Trophoblast cell (in vitro differentiated cells and primary cell): Measurements from ENCODE around the gene KIF2C.

ENCODE experiments used
- DNase-seq, 2 donors: peaks; one replicate each; pipeline ENCODE4 v3.0.0-alpha.2; 2016
- H2AFZ ChIP-seq: 2 replicates; pipeline ENCODE4 v1.6.1; 2013; ENCODE audit warnings: low read length, moderate library complexity, mild to moderate bottlenecking; ENCODE audit not compliant: insufficient read depth, poor library complexity
- H2AK5ac ChIP-seq: 2 replicates; pipeline ENCODE4 v1.6.1; 2013; ENCODE audit warnings: mild to moderate bottlenecking, low read length
- H2BK120ac ChIP-seq: 2 replicates; pipeline ENCODE4 v1.6.1; 2013; ENCODE audit warnings: low read length, mild to moderate bottlenecking, moderate library complexity; ENCODE audit not compliant: insufficient read depth, poor library complexity
- H2BK12ac ChIP-seq: 2 replicates; pipeline ENCODE4 v1.6.1; 2013; ENCODE audit warnings: mild to moderate bottlenecking, low read length, moderate library complexity
- H2BK5ac ChIP-seq: 2 replicates; pipeline ENCODE4 v1.6.1; 2013; ENCODE audit warnings: low read length, low read depth, moderate library complexity, mild to moderate bottlenecking; ENCODE audit not compliant: poor library complexity
- H3K14ac ChIP-seq: 2 replicates; pipeline ENCODE4 v1.6.1; 2013; ENCODE audit warnings: mild to moderate bottlenecking, low read length
- H3K18ac ChIP-seq: 2 replicates; pipeline ENCODE4 v1.6.1; 2013; ENCODE audit warnings: mild to moderate bottlenecking, low read length
- H3K23ac ChIP-seq: 2 replicates; pipeline ENCODE4 v1.6.1; 2013; ENCODE audit warnings: low read length
- H3K27ac ChIP-seq: 2 replicates; pipeline ENCODE4 v1.5.1; 2013; ENCODE audit warnings: low read depth, mild to moderate bottlenecking, inconsistent platforms, low read length, moderate library complexity
- H3K27me3 ChIP-seq: 2 replicates; pipeline ENCODE4 v1.6.1; 2013; ENCODE audit warnings: inconsistent platforms, mild to moderate bottlenecking, low read length, moderate library complexity; ENCODE audit not compliant: insufficient read depth
- H3K36me3 ChIP-seq, 2 experiments: 1 replicate in 1 of 2; 2 replicates in 1 of 2; pipeline ENCODE4 v1.6.1; 2013; ENCODE audit warnings: low read length in 2 of 2, mild to moderate bottlenecking in 2 of 2, moderate library complexity in 1 of 2; ENCODE audit not compliant: insufficient read depth in 2 of 2, control insufficient read depth in 1 of 2
- H3K4ac ChIP-seq: 2 replicates; pipeline ENCODE4 v1.6.1; 2013; ENCODE audit warnings: low read depth, mild to moderate bottlenecking, low read length, moderate library complexity
- H3K4me1 ChIP-seq, 2 experiments: 1 replicate in 1 of 2; 2 replicates in 1 of 2; pipeline ENCODE4 v1.6.1; 2013; ENCODE audit warnings: low read length in 2 of 2, mild to moderate bottlenecking in 2 of 2, moderate library complexity in 1 of 2; ENCODE audit not compliant: insufficient read depth in 2 of 2, control insufficient read depth in 1 of 2
- H3K4me2 ChIP-seq: 2 replicates; pipeline ENCODE4 v1.6.1; 2013; ENCODE audit warnings: inconsistent platforms, mild to moderate bottlenecking, low read length, moderate library complexity
- H3K4me3 ChIP-seq: 2 replicates; pipeline ENCODE4 v1.5.1; 2013; ENCODE audit warnings: mild to moderate bottlenecking, low read depth, low read length, inconsistent platforms
- H3K79me1 ChIP-seq: one replicate; pipeline ENCODE4 v1.6.1; 2013; ENCODE audit warnings: low read length
- H3K79me2 ChIP-seq: 2 replicates; pipeline ENCODE4 v1.6.1; 2013; ENCODE audit warnings: low read length, mild to moderate bottlenecking; ENCODE audit not compliant: control insufficient read depth, insufficient read depth, poor library complexity
- H3K9ac ChIP-seq: 2 replicates; pipeline ENCODE4 v1.6.1; 2013; ENCODE audit warnings: mild to moderate bottlenecking, low read length
- H3K9me3 ChIP-seq: 2 replicates; pipeline ENCODE4 v1.6.1; 2013; ENCODE audit warnings: low read depth, mild to moderate bottlenecking, control low read depth, inconsistent platforms, low read length; ENCODE audit not compliant: insufficient read depth
- H4K12ac ChIP-seq: 2 replicates; pipeline ENCODE4 v1.6.1; 2013; ENCODE audit warnings: low read depth, mild to moderate bottlenecking, low read length, moderate library complexity
- H4K8ac ChIP-seq: 2 replicates; pipeline ENCODE4 v1.6.1; 2013; ENCODE audit warnings: low read depth, mild to moderate bottlenecking, low read length, moderate library complexity
- H4K91ac ChIP-seq: one replicate; pipeline ENCODE4 v1.6.1; 2013; ENCODE audit warnings: low read depth, mild to moderate bottlenecking, low read length, moderate library complexity
- WGBS: extraction: QIAGEN DNeasy Blood & Tissue Kit; methylation state at CpG from one replicate; pipeline ENCODE4 v1.1.7; 2013; ENCODE audit warnings: missing lambda C conversion rate; ENCODE audit not compliant: insufficient read length, insufficient coverage; ENCODE audit errors: extremely low coverage; 5-methylcytosine and 5-hydroxymethylcytosine counted together

Gene KIF2C

GRCh38 chr1:44723064-44723463 lies 16.6 kb upstream of the KIF2C start:
- no peak overlapping the region for H3K4me3 ChIP-seq

GRCh38 chr1:44723496-44724295 lies 15.9 kb upstream of the KIF2C start:
- Histone ChIP-seq H3K27ac (no peak overlapping the region), H4K91ac (no peak overlapping the region), H4K12ac (no peak overlapping the region), H3K4me1 (peaks cover 4 to 5% of the 10 kb centered on the region in 2 experiments), H3K79me1 (no peaks in the 10 kb centered on the region), H3K36me3 (no peaks in the 10 kb centered on the region), H2AFZ (no peak overlapping the region), H2BK120ac (no peak overlapping the region), H2BK5ac (no peak overlapping the region), H2BK12ac (no peak overlapping the region), H3K4me2 (no peak overlapping the region), H3K4ac (no peak overlapping the region), H3K4me3 (no peak overlapping the region), H2AK5ac (no peak overlapping the region), H3K18ac (no peak overlapping the region), H3K79me2 (no peaks in the 10 kb centered on the region), H3K9ac (no peak overlapping the region), H3K27me3 (no peaks in the 10 kb centered on the region), H3K9me3 (no peaks in the 10 kb centered on the region), H4K8ac (no peak overlapping the region), H3K14ac (no peak overlapping the region), H3K23ac (no peak overlapping the region)
- no peak for DNase-seq
- WGBS = no CpG with 5 or more reads among the region's 28 CpGs

More at GRCh38 chr1:44723064-44723463, 16.6 kb upstream of the KIF2C start:
- Histone ChIP-seq H2BK5ac (no peak overlapping the region), H3K23ac (no peak overlapping the region), H3K36me3 (no peaks in the 10 kb centered on the region), H3K9me3 (no peaks in the 10 kb centered on the region), H3K79me2 (no peaks in the 10 kb centered on the region), H3K14ac (no peak overlapping the region), H3K79me1 (no peaks in the 10 kb centered on the region), H2BK12ac (no peak overlapping the region), H3K18ac (no peak overlapping the region), H4K8ac (no peak overlapping the region), H4K91ac (no peak overlapping the region), H4K12ac (no peak overlapping the region), H2AK5ac (no peak overlapping the region), H3K27me3 (no peaks in the 10 kb centered on the region), H3K4me1 (peaks cover 4 to 5% of the 10 kb centered on the region in 2 experiments), H3K4ac (no peak overlapping the region), H3K27ac (no peak overlapping the region), H3K4me2 (no peak overlapping the region), H2BK120ac (no peak overlapping the region), H3K9ac (no peak overlapping the region), H2AFZ (no peak overlapping the region)
- WGBS = no CpG with 5 or more reads among the region's 9 CpGs
- no peak for DNase-seq

GRCh38 chr1:44724296-44724954 lies 15.2 kb upstream of the KIF2C start:
- Histone ChIP-seq H2AFZ (no peak overlapping the region), H3K4ac (no peak overlapping the region), H3K23ac (no peak overlapping the region), H4K12ac (no peak overlapping the region), H3K4me2 (no peak overlapping the region), H4K91ac (no peak overlapping the region), H2BK5ac (no peak overlapping the region), H3K79me2 (no peaks in the 10 kb centered on the region), H3K9me3 (no peaks in the 10 kb centered on the region), H3K4me3 (no peak overlapping the region), H3K9ac (no peak overlapping the region), H2BK120ac (no peak overlapping the region), H3K4me1 (peaks cover 4 to 5% of the 10 kb centered on the region in 2 experiments), H3K18ac (no peak overlapping the region), H3K27me3 (no peaks in the 10 kb centered on the region), H3K36me3 (no peaks in the 10 kb centered on the region), H2BK12ac (no peak overlapping the region), H3K14ac (no peak overlapping the region), H3K79me1 (no peaks in the 10 kb centered on the region), H2AK5ac (no peak overlapping the region), H3K27ac (no peak overlapping the region), H4K8ac (no peak overlapping the region)
- DNase-seq = no peak
- no CpG with 5 or more reads among the region's 64 CpGs for WGBS

GRCh38 chr1:44724955-44725698 lies 14.5 kb upstream of the KIF2C start:
- no peak overlapping the region for H3K27ac ChIP-seq
- H3K18ac ChIP-seq = no peak overlapping the region
- H3K9me3 ChIP-seq = no peaks in the 10 kb centered on the region
- no peak overlapping the region for H3K23ac ChIP-seq
- no peak overlapping the region for H2BK5ac ChIP-seq
- H3K27me3 ChIP-seq = no peaks in the 10 kb centered on the region
- no peak for DNase-seq
- no peak overlapping the region for H4K12ac ChIP-seq
- peaks cover 4 to 5% of the 10 kb centered on the region in 2 experiments for H3K4me1 ChIP-seq
- WGBS = no CpG with 5 or more reads among the region's 27 CpGs
- no peak overlapping the region for H3K4me3 ChIP-seq
- H3K9ac ChIP-seq = no peak overlapping the region
- no peaks in the 10 kb centered on the region for H3K79me1 ChIP-seq
- H3K4ac ChIP-seq = no peak overlapping the region
- no peak overlapping the region for H2AFZ ChIP-seq
- no peak overlapping the region for H4K8ac ChIP-seq
- no peak overlapping the region for H2BK12ac ChIP-seq
- H3K4me2 ChIP-seq = no peak overlapping the region
- no peak overlapping the region for H3K14ac ChIP-seq
- H4K91ac ChIP-seq = no peak overlapping the region
- no peak overlapping the region for H2BK120ac ChIP-seq
- H3K36me3 ChIP-seq = no peaks in the 10 kb centered on the region
- H2AK5ac ChIP-seq = no peak overlapping the region
- no peaks in the 10 kb centered on the region for H3K79me2 ChIP-seq
